Activated B cell treated with CpG ODN at 0.5 μM for 24 hours (primary cell): ENCODE measurements around the gene THSD4. TPM values are rescaled to one million over a fixed set of nuclear protein-coding genes. Genes with fewer than 3 reads are reported as not detected.

Experiments
- ATAC-seq: fragments of 200-7000 bp; cut with Tn5 transposase; one replicate; pipeline ENCODE4 v1.10.0; 2021; ENCODE audit warnings: low read depth, mild to moderate bottlenecking, moderate library complexity
- CTCF ChIA-PET: fragments of 350-600 bp; sonication (Branson Sonifier 250); formaldehyde crosslinking; loops from one replicate; lab custom pipeline; 2021; ENCODE audit warnings: antibody characterized with exemption; lab: Charles Lee
- POLR2A ChIA-PET: fragments of 350-600 bp; sonication (Branson Sonifier 250); formaldehyde crosslinking; loops from one replicate; lab custom pipeline; 2021; ENCODE audit warnings: antibody characterized with exemption; lab: Charles Lee
- DNase-seq: peaks from one replicate; pipeline ENCODE4 v3.0.0; 2022
- H3K27ac Mint-ChIP-seq: one replicate; pipeline ENCODE4 v1.8.0; 2020; ENCODE audit warnings: mixed read lengths
- H3K27me3 Mint-ChIP-seq: one replicate; pipeline ENCODE4 v1.8.0; 2021; ENCODE audit warnings: mixed read lengths
- H3K36me3 Mint-ChIP-seq: one replicate; pipeline ENCODE4 v1.8.0; 2021; ENCODE audit warnings: low read depth, mixed read lengths
- H3K4me1 Mint-ChIP-seq: one replicate; pipeline ENCODE4 v1.8.0; 2021; ENCODE audit warnings: mixed read lengths
- H3K4me3 Mint-ChIP-seq: one replicate; pipeline ENCODE4 v1.8.0; 2020; ENCODE audit warnings: mild to moderate bottlenecking, mixed read lengths
- H3K9me3 Mint-ChIP-seq: one replicate; pipeline ENCODE4 v1.8.0; 2020; ENCODE audit warnings: mixed read lengths
- intact Hi-C: fragments of 100-400 bp; cut with micrococcal nuclease; formaldehyde crosslinking; loops from one replicate; pipeline ENCODE4 v1.15.1; 2024
- total RNA-seq: library from RNA; stranded (reverse); gene quantifications from 2 replicates; pipeline ENCODE4 v1.2.3, GENCODE V29; 2022
- TF ChIP-seq, protein P1 (sequence below): fragments of 200-600 bp; IDR thresholded peaks from one replicate; pipeline ENCODE4 v1.8.0; 2022; ENCODE audit warnings: antibody characterized with exemption, mild to moderate bottlenecking

The THSD4 gene
- total RNA-seq, 1 donor from 2014 or later, result not detected

GRCh38 chr15:71198846-71199245, 83.6 kb downstream of the THSD4 start:
- Mint-ChIP-seq H3K4me3 (no peak overlapping the region), H3K4me1 (no peaks in the 10 kb centered on the region), H3K9me3 (no peaks in the 10 kb centered on the region), H3K27me3 (no peaks in the 10 kb centered on the region), H3K36me3 (no peaks in the 10 kb centered on the region), H3K27ac (no peak overlapping the region)
- POLR2A ChIA-PET, result interaction anchor here (0.5 kb wide), 1 partner anchor 45 kb away, joined by 4 read pairs; no protein-coding TSS in a partner anchor
- intact Hi-C loops, result no loop called here
- ATAC-seq (no peak), DNase-seq (no peak)
- CTCF ChIA-PET, result no interaction called here
- TF ChIP-seq, protein P1, sequence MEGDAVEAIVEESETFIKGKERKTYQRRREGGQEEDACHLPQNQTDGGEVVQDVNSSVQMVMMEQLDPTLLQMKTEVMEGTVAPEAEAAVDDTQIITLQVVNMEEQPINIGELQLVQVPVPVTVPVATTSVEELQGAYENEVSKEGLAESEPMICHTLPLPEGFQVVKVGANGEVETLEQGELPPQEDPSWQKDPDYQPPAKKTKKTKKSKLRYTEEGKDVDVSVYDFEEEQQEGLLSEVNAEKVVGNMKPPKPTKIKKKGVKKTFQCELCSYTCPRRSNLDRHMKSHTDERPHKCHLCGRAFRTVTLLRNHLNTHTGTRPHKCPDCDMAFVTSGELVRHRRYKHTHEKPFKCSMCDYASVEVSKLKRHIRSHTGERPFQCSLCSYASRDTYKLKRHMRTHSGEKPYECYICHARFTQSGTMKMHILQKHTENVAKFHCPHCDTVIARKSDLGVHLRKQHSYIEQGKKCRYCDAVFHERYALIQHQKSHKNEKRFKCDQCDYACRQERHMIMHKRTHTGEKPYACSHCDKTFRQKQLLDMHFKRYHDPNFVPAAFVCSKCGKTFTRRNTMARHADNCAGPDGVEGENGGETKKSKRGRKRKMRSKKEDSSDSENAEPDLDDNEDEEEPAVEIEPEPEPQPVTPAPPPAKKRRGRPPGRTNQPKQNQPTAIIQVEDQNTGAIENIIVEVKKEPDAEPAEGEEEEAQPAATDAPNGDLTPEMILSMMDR, result no peak

DNA sequence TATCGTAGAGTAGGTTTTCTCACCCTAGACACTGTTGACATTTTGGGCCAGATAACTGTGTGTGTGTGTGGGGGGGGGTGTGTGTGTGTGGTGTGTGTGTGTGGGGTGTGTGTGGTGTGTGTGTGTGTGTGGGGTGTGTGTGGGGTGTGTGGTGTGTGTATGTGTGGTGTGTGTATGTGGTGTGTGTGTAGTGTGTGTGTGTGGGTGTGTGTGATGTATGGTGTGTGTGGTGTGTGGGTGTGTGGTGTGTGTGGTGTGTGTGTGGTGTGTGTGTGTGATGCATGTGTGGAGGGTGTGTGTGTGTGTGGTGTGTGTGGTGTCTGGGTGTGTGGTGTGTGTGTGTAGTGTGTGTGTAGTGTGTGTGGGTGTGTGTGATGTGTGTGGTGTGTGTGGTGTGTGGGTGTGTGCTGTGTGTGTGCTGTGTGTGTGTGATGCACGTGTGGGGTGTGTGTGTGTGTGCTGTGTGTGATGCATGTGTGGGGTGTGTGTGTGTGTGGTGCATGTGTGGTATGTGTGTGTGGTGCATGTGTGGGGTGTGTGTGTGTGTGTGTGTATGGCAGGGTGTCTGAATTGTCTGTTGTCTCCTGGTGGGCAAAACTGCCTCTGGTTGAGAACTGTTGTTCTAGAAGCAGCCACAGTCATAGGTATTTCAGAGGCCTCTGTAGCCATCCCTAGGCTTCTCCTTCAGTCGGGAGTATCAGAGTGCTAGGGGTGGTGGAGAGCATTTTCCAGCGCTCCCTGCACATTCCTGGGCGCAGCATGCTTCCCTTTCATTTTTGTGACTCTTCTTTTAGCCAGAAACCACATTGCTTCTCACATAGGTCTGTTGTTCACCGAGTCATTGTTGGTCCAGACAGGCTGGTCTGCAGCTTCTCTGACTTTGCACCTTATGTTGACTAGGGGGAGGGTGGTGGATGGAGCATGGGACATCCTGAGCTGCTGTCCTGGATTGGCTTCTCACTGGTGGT, 84.4 kb downstream of the THSD4 start:
- DNase-seq, result no peak
- Mint-ChIP-seq H3K9me3 (no peaks in the 10 kb centered on the region), H3K4me3 (no peak overlapping the region), H3K36me3 (no peaks in the 10 kb centered on the region), H3K4me1 (no peaks in the 10 kb centered on the region), H3K27ac (no peak overlapping the region), H3K27me3 (no peaks in the 10 kb centered on the region)
- CTCF ChIA-PET, result no interaction called here
- TF ChIP-seq, protein P1, result no peak
- intact Hi-C loops, result no loop called here
- POLR2A ChIA-PET, result no interaction called here
- ATAC-seq, result no peak

GRCh38 chr15:71201477-71201876, 86.2 kb downstream of the THSD4 start:
- Mint-ChIP-seq H3K4me1 (no peaks in the 10 kb centered on the region), H3K36me3 (no peaks in the 10 kb centered on the region), H3K4me3 (no peak overlapping the region), H3K9me3 (no peaks in the 10 kb centered on the region), H3K27me3 (no peaks in the 10 kb centered on the region), H3K27ac (no peak overlapping the region)
- TF ChIP-seq, protein P1, result no peak
- ChIA-PET CTCF (no interaction called here), POLR2A (no interaction called here)
- intact Hi-C loops, result no loop called here
- DNase-seq (no peak), ATAC-seq (no peak)

GRCh38 chr15:71202712-71203111, 87.4 kb downstream of the THSD4 start:
- intact Hi-C loops, result no loop called here
- ChIA-PET POLR2A (no interaction called here), CTCF (no interaction called here)
- Mint-ChIP-seq H3K9me3 (no peaks in the 10 kb centered on the region), H3K4me3 (no peak overlapping the region), H3K27ac (no peak overlapping the region), H3K4me1 (no peaks in the 10 kb centered on the region), H3K36me3 (no peaks in the 10 kb centered on the region), H3K27me3 (no peaks in the 10 kb centered on the region)
- TF ChIP-seq, protein P1, result no peak
- DNase-seq, result no peak
- no peak for ATAC-seq

- Mint-ChIP-seq H3K9me3 (no peaks in the 10 kb centered on the region), H3K27me3 (no peaks in the 10 kb centered on the region), H3K36me3 (no peaks in the 10 kb centered on the region), H3K27ac (no peak overlapping the region), H3K4me3 (no peak overlapping the region), H3K4me1 (no peaks in the 10 kb centered on the region)
- intact Hi-C loops, result no loop called here
- ATAC-seq (no peak), DNase-seq (no peak)
- POLR2A ChIA-PET, result no interaction called here
- TF ChIP-seq, protein P1, result no peak
- CTCF ChIA-PET, result no interaction called here
Measured at GRCh38 chr15:71203586-71204474, 88.6 kb downstream of the THSD4 start.
